ENCODE data around the gene FAM236A.
"Not testable (repeated sequence)": the region's sequence is repeated elsewhere in the genome, so short reads cannot be mapped to it uniquely, and the experiment has no call there.

FAM236A gene

GRCh38 chrX:72937906-72938305 is at the start of gene FAM236A:
FAM236A (plus strand) TSS chrX:72938206; CDS start chrX:72938263, 57 bp downstream.
- H3K27me3 ChIP-seq (ENCODE audit: control insufficient read depth, insufficient read depth, low read length); H3K4me3 ChIP-seq (ENCODE audit: low read length); H3K9ac ChIP-seq (ENCODE audit: low read length); H3K36me3 ChIP-seq (ENCODE audit: control insufficient read depth, insufficient read depth, low read length); H3K9me3 ChIP-seq (ENCODE audit: control insufficient read depth, low read length); H3K4me1 ChIP-seq (ENCODE audit: control insufficient read depth, insufficient read depth, low read length): not testable (repeated sequence)

GRCh38 chrX:72889740-72890139 is 48.3 kb upstream of the FAM236A start:
- not testable (repeated sequence) for H3K9me3 ChIP-seq (ENCODE audit: control insufficient read depth, low read length); H3K4me3 ChIP-seq (ENCODE audit: low read length); H3K4me1 ChIP-seq (ENCODE audit: control insufficient read depth, insufficient read depth, low read length); H3K27me3 ChIP-seq (ENCODE audit: control insufficient read depth, insufficient read depth, low read length); H3K9ac ChIP-seq (ENCODE audit: low read length); H3K36me3 ChIP-seq (ENCODE audit: control insufficient read depth, insufficient read depth, low read length)

- H3K4me1 ChIP-seq (ENCODE audit: control insufficient read depth, insufficient read depth, low read length); H3K9me3 ChIP-seq (ENCODE audit: control insufficient read depth, low read length); H3K27me3 ChIP-seq (ENCODE audit: control insufficient read depth, insufficient read depth, low read length): not testable (repeated sequence)
Observed at GRCh38 chrX:72912315-72912714, 25.7 kb upstream of the FAM236A start, which contains the start of gene FAM236C. FAM236C (plus strand) TSS chrX:72912615; CDS start chrX:72912715, 100 bp downstream.

DNA sequence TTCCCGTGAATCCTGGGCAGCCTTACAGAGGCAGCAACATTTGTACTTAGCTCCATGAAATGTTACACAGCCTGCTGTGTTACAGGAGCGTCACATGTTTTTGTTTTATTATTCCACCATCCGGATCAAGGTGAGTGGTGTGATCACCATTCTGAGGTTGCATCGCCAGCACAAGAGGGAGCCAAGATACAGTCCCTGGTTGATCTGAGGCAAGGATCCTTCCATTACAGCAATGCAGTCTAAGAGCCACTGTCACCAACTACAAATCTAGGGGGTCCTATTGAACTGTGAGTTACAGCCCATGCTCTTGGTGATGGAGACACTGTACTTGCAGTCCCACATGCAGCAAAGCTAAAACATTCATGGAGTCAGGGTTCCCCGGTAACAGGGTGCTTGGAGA is 21.9 kb upstream of the FAM236A start:
- H3K4me1 ChIP-seq (ENCODE audit: control insufficient read depth, insufficient read depth, low read length); H3K36me3 ChIP-seq (ENCODE audit: control insufficient read depth, insufficient read depth, low read length); H3K27me3 ChIP-seq (ENCODE audit: control insufficient read depth, insufficient read depth, low read length); H3K4me3 ChIP-seq (ENCODE audit: low read length); H3K9ac ChIP-seq (ENCODE audit: low read length); H3K9me3 ChIP-seq (ENCODE audit: control insufficient read depth, low read length): not testable (repeated sequence)

More at GRCh38 chrX:72912315-72912714, 25.7 kb upstream of the FAM236A start, which contains the start of gene FAM236C:
- H3K4me3 ChIP-seq (ENCODE audit: low read length); H3K36me3 ChIP-seq (ENCODE audit: control insufficient read depth, insufficient read depth, low read length); H3K9ac ChIP-seq (ENCODE audit: low read length): not testable (repeated sequence)

DNA sequence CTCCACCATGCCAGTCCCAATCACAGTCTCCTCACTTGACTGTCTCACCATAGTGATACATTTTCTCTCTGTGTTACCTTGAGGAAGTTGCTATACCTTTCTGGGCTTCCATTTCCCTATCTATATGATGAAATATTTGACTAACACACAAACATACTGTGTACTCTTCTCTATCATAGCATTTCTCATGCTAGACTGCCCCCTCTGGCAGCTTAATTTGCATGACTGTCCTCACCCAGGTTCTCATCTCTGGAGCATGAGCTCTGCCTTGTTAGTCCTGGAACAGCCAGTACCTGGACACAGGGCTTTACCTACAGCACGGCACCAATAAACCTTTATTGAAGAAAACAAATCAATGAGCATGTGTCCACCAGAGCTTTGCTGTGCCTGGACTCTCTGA is 5.7 kb upstream of the FAM236A start:
- not testable (repeated sequence) for H3K27me3 ChIP-seq (ENCODE audit: control insufficient read depth, insufficient read depth, low read length); H3K36me3 ChIP-seq (ENCODE audit: control insufficient read depth, insufficient read depth, low read length); H3K4me1 ChIP-seq (ENCODE audit: control insufficient read depth, insufficient read depth, low read length); H3K9me3 ChIP-seq (ENCODE audit: control insufficient read depth, low read length); H3K4me3 ChIP-seq (ENCODE audit: low read length); H3K9ac ChIP-seq (ENCODE audit: low read length)

GRCh38 chrX:72936455-72936854 is 1.6 kb upstream of the FAM236A start:
- H3K27me3 ChIP-seq (ENCODE audit: control insufficient read depth, insufficient read depth, low read length); H3K36me3 ChIP-seq (ENCODE audit: control insufficient read depth, insufficient read depth, low read length); H3K4me3 ChIP-seq (ENCODE audit: low read length): not testable (repeated sequence)

GRCh38 chrX:72936882-72937455 is 1.0 kb upstream of the FAM236A start:
- not testable (repeated sequence) for H3K4me1 ChIP-seq (ENCODE audit: control insufficient read depth, insufficient read depth, low read length); H3K27me3 ChIP-seq (ENCODE audit: control insufficient read depth, insufficient read depth, low read length); H3K4me3 ChIP-seq (ENCODE audit: low read length); H3K9me3 ChIP-seq (ENCODE audit: control insufficient read depth, low read length); H3K9ac ChIP-seq (ENCODE audit: low read length); H3K36me3 ChIP-seq (ENCODE audit: control insufficient read depth, insufficient read depth, low read length)

More at GRCh38 chrX:72936455-72936854, 1.6 kb upstream of the FAM236A start:
- not testable (repeated sequence) for H3K9ac ChIP-seq (ENCODE audit: low read length); H3K4me1 ChIP-seq (ENCODE audit: control insufficient read depth, insufficient read depth, low read length); H3K9me3 ChIP-seq (ENCODE audit: control insufficient read depth, low read length)

- H3K36me3 ChIP-seq (ENCODE audit: control insufficient read depth, insufficient read depth, low read length); H3K4me3 ChIP-seq (ENCODE audit: low read length); H3K27me3 ChIP-seq (ENCODE audit: control insufficient read depth, insufficient read depth, low read length): not testable (repeated sequence)
Observed at GRCh38 chrX:72942272-72942671, 4.3 kb downstream of the FAM236A start.

DNA sequence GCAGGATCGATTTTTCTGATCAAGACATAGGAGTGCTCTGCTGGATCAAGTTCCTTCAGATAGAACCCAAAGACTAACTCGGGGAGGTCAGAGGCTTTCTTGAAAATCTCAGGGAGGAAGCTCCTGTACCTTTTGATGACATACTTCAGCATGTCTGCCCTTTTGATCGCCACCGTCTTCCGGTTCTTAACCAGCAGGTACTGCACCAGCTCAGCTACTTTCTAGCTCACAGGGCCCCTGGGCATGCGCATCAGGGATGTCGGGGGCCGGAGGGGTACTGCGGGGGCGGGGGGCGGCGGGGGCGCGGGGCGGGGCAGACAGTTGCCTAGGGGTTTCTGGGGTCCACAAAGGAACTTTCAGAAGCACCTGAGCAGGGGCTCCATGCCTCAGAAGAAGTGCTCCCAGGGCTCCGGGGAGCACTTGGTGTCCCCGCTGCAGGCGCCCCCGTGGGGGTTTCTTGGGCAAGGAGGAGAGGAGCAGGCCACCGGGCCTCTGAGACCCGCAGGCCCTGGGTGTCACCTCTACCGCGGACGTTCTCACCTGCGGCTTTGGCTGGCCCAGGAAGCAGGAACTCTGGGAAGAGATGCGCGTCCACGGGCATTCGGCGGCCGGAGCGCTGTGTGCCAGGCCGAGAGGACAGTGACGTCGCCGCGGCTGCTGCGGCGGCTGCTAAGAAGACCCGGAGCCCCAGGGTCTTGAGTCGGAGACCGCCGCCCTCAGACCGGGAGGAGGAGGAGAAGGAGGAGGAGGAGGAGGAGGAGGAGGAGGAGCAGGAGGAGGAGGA is 5.2 kb downstream of the FAM236A start:
- not testable (repeated sequence) for H3K4me1 ChIP-seq (ENCODE audit: control insufficient read depth, insufficient read depth, low read length); H3K9me3 ChIP-seq (ENCODE audit: control insufficient read depth, low read length); H3K9ac ChIP-seq (ENCODE audit: low read length); H3K27me3 ChIP-seq (ENCODE audit: control insufficient read depth, insufficient read depth, low read length); H3K4me3 ChIP-seq (ENCODE audit: low read length); H3K36me3 ChIP-seq (ENCODE audit: control insufficient read depth, insufficient read depth, low read length)

More at GRCh38 chrX:72942272-72942671, 4.3 kb downstream of the FAM236A start:
- H3K9me3 ChIP-seq (ENCODE audit: control insufficient read depth, low read length); H3K4me1 ChIP-seq (ENCODE audit: control insufficient read depth, insufficient read depth, low read length); H3K9ac ChIP-seq (ENCODE audit: low read length): not testable (repeated sequence)

GRCh38 chrX:72943819-72944169 is 5.8 kb downstream of the FAM236A start, which contains the start of gene DMRTC1:
DMRTC1 (minus strand) TSS chrX:72943837; CDS start chrX:72875694, 68,143 bp downstream.
- H3K27me3 ChIP-seq (ENCODE audit: control insufficient read depth, insufficient read depth, low read length); H3K36me3 ChIP-seq (ENCODE audit: control insufficient read depth, insufficient read depth, low read length); H3K9ac ChIP-seq (ENCODE audit: low read length); H3K4me1 ChIP-seq (ENCODE audit: control insufficient read depth, insufficient read depth, low read length); H3K4me3 ChIP-seq (ENCODE audit: low read length); H3K9me3 ChIP-seq (ENCODE audit: control insufficient read depth, low read length): not testable (repeated sequence)

GRCh38 chrX:72959971-72960370 is 22.0 kb downstream of the FAM236A start:
- not testable (repeated sequence) for H3K9ac ChIP-seq (ENCODE audit: low read length); H3K27me3 ChIP-seq (ENCODE audit: control insufficient read depth, insufficient read depth, low read length); H3K36me3 ChIP-seq (ENCODE audit: control insufficient read depth, insufficient read depth, low read length); H3K4me3 ChIP-seq (ENCODE audit: low read length); H3K4me1 ChIP-seq (ENCODE audit: control insufficient read depth, insufficient read depth, low read length); H3K9me3 ChIP-seq (ENCODE audit: control insufficient read depth, low read length)

DNA sequence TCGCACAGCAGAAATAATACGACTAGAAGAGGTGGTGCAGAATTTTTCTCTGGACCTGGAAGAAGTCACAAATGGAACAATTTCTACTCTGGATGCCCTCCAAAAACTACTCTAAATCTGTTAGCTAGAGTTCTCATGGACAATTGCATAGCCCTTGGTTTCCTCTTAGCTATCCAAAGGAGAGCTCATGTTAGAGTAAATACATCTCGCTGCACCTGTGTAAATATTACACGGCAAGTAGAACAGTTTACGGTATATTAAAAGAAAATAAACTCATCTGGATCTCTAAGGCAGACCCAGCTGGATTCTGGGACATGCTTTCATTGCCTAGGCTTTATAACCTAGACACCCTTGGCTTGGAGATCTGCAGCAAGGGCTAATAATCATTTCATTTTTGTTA is 33.9 kb downstream of the FAM236A start:
- not testable (repeated sequence) for H3K9me3 ChIP-seq (ENCODE audit: control insufficient read depth, low read length); H3K9ac ChIP-seq (ENCODE audit: low read length); H3K4me1 ChIP-seq (ENCODE audit: control insufficient read depth, insufficient read depth, low read length); H3K4me3 ChIP-seq (ENCODE audit: low read length); H3K36me3 ChIP-seq (ENCODE audit: control insufficient read depth, insufficient read depth, low read length); H3K27me3 ChIP-seq (ENCODE audit: control insufficient read depth, insufficient read depth, low read length)

All from mucosa of stomach (tissue), 1 donor.